Osteoblast (primary cell): ENCODE measurements around the gene PDLIM5. TPM values are rescaled to one million over a fixed set of nuclear protein-coding genes. Genes with fewer than 3 reads are reported as not detected.
A peak's percentile ranks its signal among the peaks of the same experiment; 100 is the strongest.

ENCODE experiments used
- DNase-seq: peaks from one replicate; pipeline ENCODE4 v3.0.0; 2011; ENCODE audit warnings: low spot score, mixed read lengths; ENCODE audit not compliant: insufficient read length; ENCODE audit errors: missing footprints
- H2AFZ ChIP-seq: 2 replicates; pipeline ENCODE4 v1.6.0; 2011; ENCODE audit warnings: mild to moderate bottlenecking, low read length
- H3K27ac ChIP-seq: 2 replicates; pipeline ENCODE4 v1.5.1; 2011; ENCODE audit warnings: mild to moderate bottlenecking, low read depth, low read length, moderate library complexity
- H3K27me3 ChIP-seq: 2 replicates; pipeline ENCODE4 v1.6.0; 2012; ENCODE audit warnings: mild to moderate bottlenecking, control low read depth, inconsistent platforms, low read length, moderate library complexity; ENCODE audit not compliant: insufficient read depth
- H3K36me3 ChIP-seq: 2 replicates; pipeline ENCODE4 v1.5.1; 2011; ENCODE audit warnings: mild to moderate bottlenecking, low read length, control low read depth, moderate library complexity; ENCODE audit not compliant: insufficient read depth
- H3K4me1 ChIP-seq: 2 replicates; pipeline ENCODE4 v1.5.1; 2011; ENCODE audit warnings: mild to moderate bottlenecking, low read length, control low read depth, moderate library complexity; ENCODE audit not compliant: insufficient read depth
- H3K4me2 ChIP-seq: 2 replicates; pipeline ENCODE4 v1.6.0; 2011; ENCODE audit warnings: mild to moderate bottlenecking, low read length; ENCODE audit not compliant: insufficient read depth
- H3K4me3 ChIP-seq: fragments of 200-600 bp; sonication (generic); 3 replicates; pipeline ENCODE4 v1.5.1; 2012; ENCODE audit warnings: mild to moderate bottlenecking, low read length, inconsistent platforms; ENCODE audit not compliant: insufficient read depth
- H3K79me2 ChIP-seq: 2 replicates; pipeline ENCODE4 v1.6.0; 2012; ENCODE audit warnings: mild to moderate bottlenecking, low read length, control low read depth, inconsistent platforms; ENCODE audit not compliant: insufficient read depth
- H3K9me3 ChIP-seq: 2 replicates; pipeline ENCODE4 v1.5.1; 2011; ENCODE audit warnings: low read depth, low read length, control low read depth
- H4K20me1 ChIP-seq: 2 replicates; pipeline ENCODE4 v1.6.0; 2012; ENCODE audit warnings: mild to moderate bottlenecking, low read length, control low read depth; ENCODE audit not compliant: insufficient read depth
- CTCF ChIP-seq: IDR thresholded peaks from 2 replicates; pipeline ENCODE4 v1.5.1; 2011; ENCODE audit warnings: mild to moderate bottlenecking, low read depth, low read length, moderate library complexity; ENCODE audit errors: extremely low read depth
- total RNA-seq: library from RNA; depleted of rRNA; stranded (reverse); fragments of >200 nt; gene quantifications from 2 replicates; pipeline ENCODE4 v1.2.3, GENCODE V29; 2012

The PDLIM5 gene
- total RNA-seq, 1 donor = 312 TPM

DNA sequence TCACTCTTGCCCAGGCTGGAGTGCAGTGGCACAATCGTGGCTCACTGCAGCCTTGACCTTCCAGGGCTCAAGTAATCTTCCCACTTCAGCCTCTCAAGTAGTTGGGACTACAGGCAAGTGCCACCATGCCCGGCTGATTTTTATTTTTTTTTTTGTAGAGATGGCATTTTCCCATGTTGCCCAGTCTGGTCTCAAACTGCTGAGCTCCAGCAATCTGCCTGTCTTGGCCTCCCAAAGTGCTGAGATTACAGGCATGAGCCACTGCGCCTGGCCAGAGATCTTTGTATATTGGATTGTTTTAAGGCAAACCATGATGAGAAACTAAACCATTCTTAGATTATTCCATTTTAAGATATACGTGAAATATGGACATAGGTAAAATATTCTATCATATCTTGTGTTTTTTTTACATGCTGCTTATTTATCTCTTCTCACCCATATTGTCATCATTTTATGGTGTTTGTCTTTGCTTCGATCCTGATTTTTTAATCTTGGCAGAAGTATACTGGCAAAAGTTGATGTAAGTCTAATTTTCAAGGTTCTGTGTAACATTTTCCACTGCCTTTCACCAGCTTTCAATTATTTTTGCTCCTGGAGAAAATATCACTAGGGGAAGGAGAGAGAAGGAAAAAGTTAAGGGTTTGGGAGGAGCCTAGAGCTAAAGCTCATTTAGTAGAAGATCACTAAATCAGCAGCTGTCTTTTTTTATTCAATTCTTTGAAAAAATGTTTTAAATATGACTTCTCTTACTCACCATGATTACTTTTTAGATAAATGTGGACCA, 27.8 kb downstream of the PDLIM5 start:
- Histone ChIP-seq H3K79me2 (peaks cover 98% of the 10 kb centered on the region), H3K27ac (no peak overlapping the region), H3K36me3 (peaks cover 5% of the 10 kb centered on the region), H2AFZ (no peak overlapping the region), H3K4me1 (peaks cover 25% of the 10 kb centered on the region), H4K20me1 (peaks cover 40% of the 10 kb centered on the region), H3K4me3 (no peak overlapping the region), H3K27me3 (no peaks in the 10 kb centered on the region), H3K4me2 (peak overlapping the region; percentile 17), H3K9me3 (no peaks in the 10 kb centered on the region)
- no peak for TF ChIP-seq CTCF
- DNase-seq = no peak

- no peaks in the 10 kb centered on the region for H3K27me3 ChIP-seq
- no peak for TF ChIP-seq CTCF
- peaks cover 10% of the 10 kb centered on the region for H3K36me3 ChIP-seq
- no peak overlapping the region for H3K4me3 ChIP-seq
- no peak for DNase-seq
- H3K27ac ChIP-seq = no peak overlapping the region
- H4K20me1 ChIP-seq = peaks cover 43% of the 10 kb centered on the region
- peak overlapping the region; percentile 6 for H3K4me2 ChIP-seq
- no peaks in the 10 kb centered on the region for H3K9me3 ChIP-seq
- H3K4me1 ChIP-seq = peaks cover 33% of the 10 kb centered on the region
- peaks cover 98% of the 10 kb centered on the region for H3K79me2 ChIP-seq
- H2AFZ ChIP-seq = no peak overlapping the region
These were observed 28.7 kb downstream of the PDLIM5 start for GRCh38 chr4:94480362-94480951.

DNA sequence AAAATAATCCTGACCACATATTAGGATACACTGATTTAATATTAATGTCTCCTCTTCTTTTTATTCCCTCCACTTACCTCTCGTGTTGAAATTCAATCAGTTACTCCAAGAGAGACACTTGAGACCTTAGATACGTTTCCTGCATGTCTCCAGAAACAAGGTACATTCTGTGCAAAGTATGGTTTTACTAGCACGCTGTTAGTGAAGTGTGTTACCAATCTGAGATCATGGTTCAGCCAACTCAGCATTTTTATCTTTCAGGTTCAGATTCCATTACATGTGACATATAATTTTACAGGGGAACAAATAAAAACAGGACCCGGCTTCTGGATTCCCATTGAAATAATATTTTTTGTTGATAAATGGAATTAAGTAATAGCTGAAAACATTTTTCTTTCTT, 32.2 kb downstream of the PDLIM5 start:
- Histone ChIP-seq H3K4me2 (no peak overlapping the region), H3K4me1 (peaks cover 47% of the 10 kb centered on the region), H2AFZ (no peak overlapping the region), H3K9me3 (no peaks in the 10 kb centered on the region), H4K20me1 (peaks cover 43% of the 10 kb centered on the region), H3K4me3 (no peak overlapping the region), H3K79me2 (peaks cover 99% of the 10 kb centered on the region), H3K27ac (no peak overlapping the region), H3K36me3 (peaks cover 14% of the 10 kb centered on the region), H3K27me3 (no peaks in the 10 kb centered on the region)
- no peak for TF ChIP-seq CTCF
- no peak for DNase-seq

GRCh38 chr4:94484818-94485217, 33.1 kb downstream of the PDLIM5 start:
- DNase-seq = no peak
- Histone ChIP-seq H3K36me3 (peaks cover 14% of the 10 kb centered on the region), H3K4me2 (no peak overlapping the region), H3K9me3 (no peaks in the 10 kb centered on the region), H3K4me3 (no peak overlapping the region), H3K27me3 (no peaks in the 10 kb centered on the region), H4K20me1 (peaks cover 44% of the 10 kb centered on the region), H2AFZ (no peak overlapping the region), H3K79me2 (peaks cover 98% of the 10 kb centered on the region), H3K27ac (peak overlapping the region; percentile 24), H3K4me1 (peaks cover 47% of the 10 kb centered on the region)
- no peak for TF ChIP-seq CTCF
